T-cell (primary cell): ENCODE data around the gene XPNPEP3. TPM values are rescaled to one million over a fixed set of nuclear protein-coding genes. Genes with fewer than 3 reads are reported as not detected.
"Not testable (repeated sequence)": the region's sequence is repeated elsewhere in the genome, so short reads cannot be mapped to it uniquely, and the experiment has no call there.

Experiments
- ATAC-seq, 4 experiments: fragments of 200-7000 bp in 3 of 4; fragments of 150-1000 bp in 1 of 4; cut with Tn5 transposase; replicated peaks in 1 of 4; 1 replicate in 3 of 4; 2 replicates in 1 of 4; pipeline ENCODE4 v1.10.0; 2021; ENCODE audit warnings: moderate library complexity in 3 of 4, mild to moderate bottlenecking in 2 of 4, moderate number of reproducible peaks in 1 of 4
- CTCF ChIA-PET, 2 donors: fragments of 300-600 bp; sonication (Branson Sonifier 250); formaldehyde crosslinking; loops; one replicate each; lab custom pipeline; 2022; ENCODE audit warnings: antibody characterized with exemption in 2 of 2; lab: Charles Lee
- POLR2A ChIA-PET, 2 donors: fragments of 300-600 bp; sonication (Branson Sonifier 250); formaldehyde crosslinking; loops; one replicate each; lab custom pipeline; 2022; ENCODE audit warnings: antibody characterized with exemption in 2 of 2; lab: Charles Lee
- DNase-seq, 35 experiments: peaks; one replicate each; pipeline versions ENCODE4 v3.0.0 to v3.0.0-alpha.2; 2013 to 2023
- H3K27ac ChIP-seq: one replicate; pipeline ENCODE4 v1.5.1; 2013; ENCODE audit warnings: low read length
- H3K27me3 ChIP-seq, 2 experiments: replicated peaks in 1 of 2; 1 replicate in 1 of 2; 2 replicates in 1 of 2; pipeline versions ENCODE4 v1.6.1 to v1.7.0; 2013; ENCODE audit warnings: low read length in 1 of 2, mixed read lengths in 1 of 2; ENCODE audit not compliant: control insufficient read depth in 2 of 2, insufficient read depth in 2 of 2; ENCODE audit errors: extremely low read depth in 1 of 2
- H3K36me3 ChIP-seq, 2 donors: 1 replicate in 1 of 2; 2 replicates in 1 of 2; pipeline versions ENCODE4 v1.6.1 to v1.7.0; 2013; ENCODE audit warnings: low read length in 1 of 2; ENCODE audit not compliant: control insufficient read depth in 2 of 2, insufficient read depth in 1 of 2; ENCODE audit errors: extremely low read depth in 1 of 2
- H3K4me1 ChIP-seq, 2 experiments: 1 replicate in 1 of 2; 2 replicates in 1 of 2; pipeline versions ENCODE4 v1.6.1 to v1.7.0; 2013; ENCODE audit warnings: low read length in 2 of 2, mixed read lengths in 1 of 2; ENCODE audit not compliant: insufficient read depth in 2 of 2, control insufficient read depth in 1 of 2; ENCODE audit errors: extremely low read depth in 1 of 2
- H3K4me3 ChIP-seq, 2 donors: 1 replicate in 1 of 2; 2 replicates in 1 of 2; pipeline versions ENCODE4 v1.5.1 to v1.7.0; 2013; ENCODE audit warnings: mild to moderate bottlenecking in 2 of 2, low read length in 1 of 2, moderate library complexity in 1 of 2; ENCODE audit not compliant: control insufficient read depth in 1 of 2; ENCODE audit errors: extremely low read depth in 1 of 2
- H3K9me3 ChIP-seq: 2 replicates; pipeline ENCODE4 v1.7.0; 2013
- H3K27ac Mint-ChIP-seq, 2 donors: one replicate each; pipeline ENCODE4 v1.8.0; 2020 to 2021; ENCODE audit warnings: mild to moderate bottlenecking in 2 of 2, mixed read lengths in 2 of 2
- H3K27me3 Mint-ChIP-seq, 2 donors: one replicate each; pipeline ENCODE4 v1.8.0; 2021 to 2022; ENCODE audit warnings: mixed read lengths in 2 of 2
- H3K36me3 Mint-ChIP-seq: one replicate; pipeline ENCODE4 v1.8.0; 2021; ENCODE audit warnings: mixed read lengths
- H3K4me1 Mint-ChIP-seq, 3 donors: one replicate each; pipeline ENCODE4 v1.8.0; 2020 to 2022; ENCODE audit warnings: mixed read lengths in 3 of 3, mild to moderate bottlenecking in 1 of 3
- H3K4me3 Mint-ChIP-seq, 3 donors: one replicate each; pipeline ENCODE4 v1.8.0; 2020 to 2022; ENCODE audit warnings: mild to moderate bottlenecking in 3 of 3, mixed read lengths in 3 of 3, moderate library complexity in 3 of 3
- H3K9me3 Mint-ChIP-seq, 3 donors: one replicate each; pipeline ENCODE4 v1.8.0; 2020 to 2022; ENCODE audit warnings: mixed read lengths in 3 of 3
- WGBS: methylation state at CpG from one replicate; pipeline ENCODE4 v1.1.5; 2013; ENCODE audit warnings: missing lambda C conversion rate; ENCODE audit not compliant: insufficient coverage; 5-methylcytosine and 5-hydroxymethylcytosine counted together
- total RNA-seq, 35 experiments: library from RNA in 6 of 35; stranded (reverse) in 6 of 35; fragments of 120-200 nt in 1 of 35; gene quantifications; one replicate each; pipeline versions ENCODE4 v1.2.1 to v1.2.4 and lab custom pipeline; 2013 to 2026

The XPNPEP3 gene
- total RNA-seq, 5 donors from 2014 or later (not counting 1 experiment from before 2014, with no cell fraction given), result 15.1 to 20.7 (median 15.8) TPM

- no peaks in the 10 kb centered on the region for H3K27me3 Mint-ChIP-seq
- peaks cover 3 to 5% of the 10 kb centered on the region in 2 donors for H3K36me3 ChIP-seq
- H3K9me3 Mint-ChIP-seq, result no peaks in the 10 kb centered on the region
- H3K27me3 ChIP-seq, result no peaks in the 10 kb centered on the region
- ChIA-PET POLR2A (interaction anchor here in 1 of 2 donors (0.6 to 1.2 kb wide), 3 partner anchors 38 to 697 kb away, joined by 3 to 7 read pairs (median 3); partner anchors contain the start of genes ST13 and XPNPEP3), CTCF (interaction anchor here (0.6 to 0.7 kb wide), 8 partner anchors 36 to 1317 kb away, joined by 3 to 4 read pairs (median 3); partner anchors contain the start of genes MIEF1 (in 1 of the 2) and PHF5A (in 1 of the 2))
- H3K4me1 Mint-ChIP-seq, result peaks cover 33 to 39% (median 39%) of the 10 kb centered on the region in 3 donors
- peak within 1 kb of the TSS; percentile 32 for H3K27ac ChIP-seq
- H3K9me3 ChIP-seq, result no peaks in the 10 kb centered on the region
- peaks cover 11 to 23% of the 10 kb centered on the region in 2 experiments for H3K4me1 ChIP-seq
- DNase-seq, result peak; percentile 73 to 92 (median 85)
- H3K27ac Mint-ChIP-seq, result peak within 1 kb of the TSS; percentile 80 to 90
- H3K36me3 Mint-ChIP-seq, result peaks cover 20% of the 10 kb centered on the region
- H3K4me3 Mint-ChIP-seq, result peak within 1 kb of the TSS; percentile 70 to 97 (median 94)
- peak within 1 kb of the TSS; percentile 79 to 84 for H3K4me3 ChIP-seq
- peak; percentile 92 to 97 (median 94) for ATAC-seq
- WGBS, result under 1% methylated on average over 36 of the region's 61 CpGs
Measured at GRCh38 chr22:40818747-40819598, 38.0 kb upstream of the XPNPEP3 start, which contains the start of gene SLC25A17. TSS of gene SLC25A17 (minus strand) at chr22:40819346. CDS start at chr22:40819248, 98 bp downstream.

- peak overlapping the region; percentile 46 to 52 for H3K27ac Mint-ChIP-seq
- Histone ChIP-seq H3K36me3 (peaks cover 5 to 7% of the 10 kb centered on the region in 2 donors), H3K4me1 (peaks cover 11 to 23% of the 10 kb centered on the region in 2 experiments), H3K27ac (no peak overlapping the region), H3K27me3 (no peaks in the 10 kb centered on the region), H3K9me3 (no peaks in the 10 kb centered on the region), H3K4me3 (peak overlapping the region; percentile 53 to 79)
- peaks cover 15% of the 10 kb centered on the region for H3K36me3 Mint-ChIP-seq
- CTCF ChIA-PET, result interaction anchor here (0.6 kb wide), 3 partner anchors 35 to 93 kb away, joined by 3 to 9 read pairs (median 4); no protein-coding TSS in a partner anchor
- POLR2A ChIA-PET, result interaction anchor here in 1 of 2 donors (1.2 kb wide), 1 partner anchor 37 kb away, joined by 7 read pairs; the partner anchor contains the start of genes ST13 and XPNPEP3
- WGBS, result no CpG with 5 or more reads among the region's 4 CpGs
- peaks cover 28 to 37% (median 34%) of the 10 kb centered on the region in 3 donors for H3K4me1 Mint-ChIP-seq
- H3K4me3 Mint-ChIP-seq, result peak overlapping the region; percentile 70 to 97 (median 94)
- no peaks in the 10 kb centered on the region for H3K9me3 Mint-ChIP-seq
- DNase-seq (no peak), ATAC-seq (no peak)
- H3K27me3 Mint-ChIP-seq, result no peaks in the 10 kb centered on the region
Measured at GRCh38 chr22:40819599-40820140, 37.3 kb upstream of the XPNPEP3 start.

GRCh38 chr22:40823426-40823825, 33.5 kb upstream of the XPNPEP3 start:
- Mint-ChIP-seq H3K9me3 (no peaks in the 10 kb centered on the region), H3K27me3 (no peaks in the 10 kb centered on the region), H3K4me1 (peaks cover 5 to 13% (median 13%) of the 10 kb centered on the region in 3 donors), H3K27ac (peak overlapping the region in 1 of 2 donors; percentile 27), H3K36me3 (peaks cover 27% of the 10 kb centered on the region), H3K4me3 (no peak overlapping the region)
- CTCF ChIA-PET, result interaction anchor here in 1 of 2 donors (0.7 kb wide), 1 partner anchor 525 kb away, joined by 13 read pairs; no protein-coding TSS in a partner anchor
- POLR2A ChIA-PET, result no interaction called here
- ATAC-seq (no peak), DNase-seq (no peak)
- Histone ChIP-seq H3K4me3 (no peak overlapping the region), H3K9me3 (no peaks in the 10 kb centered on the region), H3K27me3 (no peaks in the 10 kb centered on the region), H3K36me3 (peaks cover 0 to 22% of the 10 kb centered on the region in 2 donors), H3K27ac (no peak overlapping the region), H3K4me1 (peaks cover 7 to 10% of the 10 kb centered on the region in 2 experiments)
- WGBS, result no CpG with 5 or more reads among the region's 1 CpG

- H3K36me3 ChIP-seq, result peaks cover 0 to 44% of the 10 kb centered on the region in 2 donors
- H3K27me3 Mint-ChIP-seq, H3K4me1 Mint-ChIP-seq: not testable (repeated sequence)
Measured at GRCh38 chr22:40826292-40826691, 30.7 kb upstream of the XPNPEP3 start.

GRCh38 chr22:40826984-40827741, 29.8 kb upstream of the XPNPEP3 start:
- Histone ChIP-seq H3K9me3 (no peaks in the 10 kb centered on the region), H3K4me1 (no peaks in the 10 kb centered on the region), H3K36me3 (peaks cover 0 to 50% of the 10 kb centered on the region in 2 donors), H3K27me3 (no peaks in the 10 kb centered on the region), H3K27ac (no peak overlapping the region), H3K4me3 (no peak overlapping the region)
- H3K4me3 Mint-ChIP-seq, result no peak overlapping the region
- no peaks in the 10 kb centered on the region for H3K4me1 Mint-ChIP-seq
- H3K9me3 Mint-ChIP-seq, result no peaks in the 10 kb centered on the region
- H3K36me3 Mint-ChIP-seq, result peaks cover 46% of the 10 kb centered on the region
- WGBS, result no CpG with 5 or more reads among the region's 7 CpGs
- ChIA-PET POLR2A (interaction anchor here (0.6 kb wide), 2 partner anchors 45 to 205 kb away, joined by 4 to 5 read pairs; no protein-coding TSS in a partner anchor), CTCF (no interaction called here)
- ATAC-seq, result no peak
- DNase-seq, result no peak
- H3K27ac Mint-ChIP-seq, result peak overlapping the region in 1 of 2 donors; percentile 19
- H3K27me3 Mint-ChIP-seq, result no peaks in the 10 kb centered on the region

More at GRCh38 chr22:40826292-40826691, 30.7 kb upstream of the XPNPEP3 start:
- WGBS, result 100% methylated on average over 1 of the region's 2 CpGs
- ATAC-seq, H3K4me1 ChIP-seq, H3K27ac ChIP-seq, H3K9me3 Mint-ChIP-seq, H3K4me3 Mint-ChIP-seq, H3K4me3 ChIP-seq, H3K27ac Mint-ChIP-seq, POLR2A ChIA-PET, H3K9me3 ChIP-seq, DNase-seq, H3K27me3 ChIP-seq, CTCF ChIA-PET: not testable (repeated sequence)
- peaks cover 41% of the 10 kb centered on the region for H3K36me3 Mint-ChIP-seq
